H1 (cell line): Measurements from ENCODE around the gene DGAT2L6. TPM values are rescaled to one million over a fixed set of nuclear protein-coding genes. Genes with fewer than 3 reads are reported as not detected.

Experiments used
- CTCF ChIA-PET: fragments of 300-600 bp; sonication (Branson Sonifier 250); formaldehyde crosslinking; loops from one replicate; lab custom pipeline; 2021; ENCODE audit not compliant: partially characterized antibody; lab: Charles Lee
- POLR2A ChIA-PET: fragments of 300-600 bp; sonication (Branson Sonifier 250); formaldehyde crosslinking; loops from one replicate; lab custom pipeline; 2021; ENCODE audit warnings: inconsistent platforms; ENCODE audit not compliant: partially characterized antibody; lab: Charles Lee
- DNase-seq, 2 experiments: peaks; one replicate each; pipeline versions ENCODE4 v3.0.0 to v3.0.0-alpha.2; 2010 to 2022; ENCODE audit warnings: low spot score in 2 of 2, low read depth in 1 of 2, mixed read lengths in 1 of 2
- FAIRE-seq: peaks from 2 replicates; lab custom pipeline; 2011; peaks lifted over from hg19 to GRCh38; lab: Jason Lieb, UNC
- H2AFZ ChIP-seq: 2 replicates; pipeline ENCODE4 v1.8.1; 2012; ENCODE audit warnings: low read length, inconsistent platforms
- H2AK5ac ChIP-seq: 2 replicates; pipeline ENCODE4 v1.6.1; 2013; ENCODE audit warnings: low read depth, low read length
- H2BK120ac ChIP-seq: replicated peaks from 2 replicates; pipeline ENCODE3; 2013; ENCODE audit warnings: low read depth, low read length, inconsistent platforms
- H2BK12ac ChIP-seq: 2 replicates; pipeline ENCODE4 v1.6.1; 2013; ENCODE audit warnings: low read depth, low read length
- H2BK15ac ChIP-seq: 2 replicates; pipeline ENCODE4 v1.6.1; 2013; ENCODE audit warnings: low read length
- H2BK20ac ChIP-seq: 2 replicates; pipeline ENCODE4 v1.6.1; 2013; ENCODE audit warnings: low read length
- H2BK5ac ChIP-seq: 2 replicates; pipeline ENCODE4 v1.6.1; 2013; ENCODE audit warnings: low read depth, low read length
- H3K14ac ChIP-seq: 2 replicates; pipeline ENCODE4 v1.6.1; 2013; ENCODE audit warnings: inconsistent platforms; ENCODE audit not compliant: insufficient read length
- H3K18ac ChIP-seq: 2 replicates; pipeline ENCODE4 v1.6.1; 2013; ENCODE audit warnings: low read length; ENCODE audit errors: extremely low read depth
- H3K23ac ChIP-seq: 2 replicates; pipeline ENCODE4 v1.6.1; 2013; ENCODE audit warnings: inconsistent platforms; ENCODE audit not compliant: insufficient read length
- H3K23me2 ChIP-seq: 2 replicates; pipeline ENCODE4 v1.6.1; 2013; ENCODE audit warnings: low read depth, low read length
- H3K27ac ChIP-seq: 2 replicates; pipeline ENCODE4 v1.6.1; 2011; ENCODE audit warnings: low read depth, low read length, inconsistent platforms
- H3K27me3 ChIP-seq, 4 experiments: replicated peaks in 1 of 4; 1 replicate in 1 of 4; 2 replicates in 3 of 4; pipeline versions ENCODE4 v1.6.1 to v1.8.1; 2011 to 2013; ENCODE audit warnings: low read length in 3 of 4, mild to moderate bottlenecking in 3 of 4, inconsistent platforms in 2 of 4, mixed read lengths in 2 of 4, moderate library complexity in 1 of 4; ENCODE audit not compliant: control insufficient read depth in 3 of 4, insufficient read depth in 3 of 4; ENCODE audit errors: extremely low read depth in 1 of 4
- H3K36me3 ChIP-seq, 4 experiments: 2 replicates each; pipeline versions ENCODE4 v1.6.1 to v1.8.1; 2011 to 2013; ENCODE audit warnings: mild to moderate bottlenecking in 4 of 4, low read length in 3 of 4, moderate library complexity in 2 of 4, control low read depth in 1 of 4, inconsistent platforms in 1 of 4; ENCODE audit not compliant: insufficient read depth in 4 of 4, control insufficient read depth in 2 of 4
- H3K4ac ChIP-seq: replicated peaks from 2 replicates; pipeline ENCODE3; 2013; ENCODE audit warnings: low read length, low read depth, mixed read lengths, inconsistent platforms; ENCODE audit not compliant: insufficient read length
- H3K4me1 ChIP-seq, 4 experiments: replicated peaks in 1 of 4; 1 replicate in 1 of 4; 2 replicates in 3 of 4; pipeline versions ENCODE4 v1.6.1 to v1.8.1; 2011 to 2013; ENCODE audit warnings: low read length in 3 of 4, inconsistent platforms in 2 of 4, mixed read lengths in 1 of 4; ENCODE audit not compliant: insufficient read depth in 4 of 4, control insufficient read depth in 3 of 4
- H3K4me2 ChIP-seq, 2 experiments: 2 replicates each; pipeline versions ENCODE4 v1.6.1 to v1.8.1; 2011 to 2013; ENCODE audit warnings: low read depth in 2 of 2, low read length in 2 of 2, control low read depth in 1 of 2, inconsistent platforms in 1 of 2, mild to moderate bottlenecking in 1 of 2; ENCODE audit not compliant: insufficient read depth in 1 of 2
- H3K4me3 ChIP-seq, 4 experiments: fragments of 200-600, 300-600 bp in 1 of 4; sonication (generic), shearing (Covaris generic), sonication (Bioruptor Twin) in 1 of 4; 2 replicates each; pipeline versions ENCODE4 v1.5.1 to v1.8.1; 2011 to 2016; ENCODE audit warnings: low read length in 4 of 4, low read depth in 3 of 4, control low read depth in 2 of 4, inconsistent platforms in 2 of 4, mild to moderate bottlenecking in 2 of 4, mixed read lengths in 1 of 4, moderate library complexity in 1 of 4; ENCODE audit not compliant: insufficient read depth in 2 of 4; ENCODE audit errors: extremely low read depth in 1 of 4
- H3K56ac ChIP-seq: replicated peaks from 2 replicates; pipeline ENCODE3; 2013; ENCODE audit warnings: low read depth, mild to moderate bottlenecking, mixed read lengths, low read length, inconsistent platforms; ENCODE audit not compliant: insufficient read length
- H3K79me1 ChIP-seq: 2 replicates; pipeline ENCODE4 v1.6.1; 2013; ENCODE audit warnings: low read depth, low read length, control low read depth
- H3K79me2 ChIP-seq, 2 experiments: 2 replicates each; pipeline versions ENCODE4 v1.6.1 to v1.8.1; 2012 to 2013; ENCODE audit warnings: low read length in 2 of 2, mild to moderate bottlenecking in 2 of 2, inconsistent platforms in 1 of 2; ENCODE audit not compliant: insufficient read depth in 2 of 2, control insufficient read depth in 1 of 2
- H3K9ac ChIP-seq, 4 experiments: replicated peaks in 1 of 4; 1 replicate in 1 of 4; 2 replicates in 3 of 4; pipeline versions ENCODE4 v1.6.1 to v1.8.1; 2011 to 2013; ENCODE audit warnings: low read depth in 3 of 4, low read length in 3 of 4, control low read depth in 2 of 4, mild to moderate bottlenecking in 2 of 4, moderate library complexity in 2 of 4, inconsistent platforms in 1 of 4; ENCODE audit errors: extremely low read depth in 1 of 4
- H3K9me3 ChIP-seq, 2 experiments: 2 replicates each; pipeline versions ENCODE4 v1.6.1 to v1.8.1; 2012 to 2013; ENCODE audit warnings: mild to moderate bottlenecking in 2 of 2, moderate library complexity in 2 of 2, control low read depth in 1 of 2, inconsistent platforms in 1 of 2, low read depth in 1 of 2, low read length in 1 of 2, mixed read lengths in 1 of 2; ENCODE audit not compliant: insufficient read depth in 2 of 2
- H4K20me1 ChIP-seq, 2 experiments: replicated peaks in 1 of 2; 2 replicates each; pipeline versions ENCODE3 to v1.8.1; 2011 to 2013; ENCODE audit warnings: inconsistent platforms in 2 of 2, low read length in 2 of 2, mild to moderate bottlenecking in 1 of 2; ENCODE audit not compliant: insufficient read depth in 2 of 2, control insufficient read depth in 1 of 2
- H4K5ac ChIP-seq: 2 replicates; pipeline ENCODE4 v1.6.1; 2013; ENCODE audit warnings: low read length, low read depth, mixed read lengths, inconsistent platforms; ENCODE audit not compliant: insufficient read length
- H4K8ac ChIP-seq: 2 replicates; pipeline ENCODE4 v1.8.0; 2013; ENCODE audit warnings: mild to moderate bottlenecking, moderate library complexity, low read length, inconsistent platforms; ENCODE audit not compliant: insufficient read depth; ENCODE audit errors: extremely low read depth
- H4K91ac ChIP-seq: replicated peaks from 2 replicates; pipeline ENCODE3; 2013; ENCODE audit warnings: low read length, mixed read lengths, inconsistent platforms; ENCODE audit not compliant: insufficient read length
- ASH2L ChIP-seq: fragments of 200-600, 300-600 bp; sonication (generic); IDR thresholded peaks from one replicate; pipeline ENCODE4 v1.7.1; 2017; ENCODE audit warnings: low read length
- ATF3 ChIP-seq: IDR thresholded peaks from 2 replicates; pipeline ENCODE4 v1.6.1; 2011; ENCODE audit warnings: low read depth, mild to moderate bottlenecking, low read length; ENCODE audit not compliant: insufficient read depth
- BACH1 ChIP-seq: IDR thresholded peaks from 2 replicates; pipeline ENCODE4 v1.6.1; 2012; ENCODE audit warnings: low read length, improper control_type of control experiment
- BRCA1 ChIP-seq: IDR thresholded peaks from 2 replicates; pipeline ENCODE4 v1.6.1; 2012; ENCODE audit warnings: low read depth, low read length, improper control_type of control experiment
- CHD1 ChIP-seq: IDR thresholded peaks from 2 replicates; pipeline ENCODE4 v1.6.1; 2012; ENCODE audit warnings: low read depth, low read length, improper control_type of control experiment
- EZH2 ChIP-seq: fragments of 200-600 bp; sonication (generic); IDR thresholded peaks from 2 replicates; pipeline ENCODE4 v1.7.1; 2012; ENCODE audit warnings: low read depth, mild to moderate bottlenecking, moderate library complexity, low read length, inconsistent platforms; ENCODE audit not compliant: severe bottlenecking
- GTF2F1 ChIP-seq: IDR thresholded peaks from 2 replicates; pipeline ENCODE4 v1.6.1; 2012; ENCODE audit warnings: low read depth, low read length, improper control_type of control experiment, borderline replicate concordance
- MAFK ChIP-seq: IDR thresholded peaks from 2 replicates; pipeline ENCODE4 v1.6.1; 2012; ENCODE audit warnings: low read depth, mild to moderate bottlenecking, improper control_type of control experiment, low read length
- NRF1 ChIP-seq: IDR thresholded peaks from 2 replicates; pipeline ENCODE4 v1.6.1; 2011; ENCODE audit warnings: mild to moderate bottlenecking, low read depth, low read length, improper control_type of control experiment
- POLR2AphosphoS5 ChIP-seq: IDR thresholded peaks from 2 replicates; pipeline ENCODE4 v1.6.1; 2011; ENCODE audit warnings: low read depth, low read length
- RBBP5 ChIP-seq: IDR thresholded peaks from 2 replicates; pipeline ENCODE4 v1.7.1; 2012; ENCODE audit warnings: low read depth, mild to moderate bottlenecking, inconsistent platforms, low read length, moderate library complexity, borderline replicate concordance
- RNF2 ChIP-seq: fragments of 200-900, 300-1000 bp; sonication (generic); IDR thresholded peaks from 2 replicates; pipeline ENCODE4 v1.7.1; 2016; ENCODE audit warnings: borderline replicate concordance, low read depth, mild to moderate bottlenecking, antibody characterized with exemption, low read length; ENCODE audit not compliant: poor library complexity, severe bottlenecking; ENCODE audit errors: missing control alignments
- RXRA ChIP-seq: IDR thresholded peaks from 2 replicates; pipeline ENCODE4 v1.6.1; 2011; ENCODE audit warnings: low read depth, mild to moderate bottlenecking, low read length, moderate library complexity; ENCODE audit not compliant: insufficient read depth
- SAP30 ChIP-seq: fragments of 300-600 bp; sonication (generic); IDR thresholded peaks from 2 replicates; pipeline ENCODE4 v1.7.1; 2012; ENCODE audit warnings: low read length, moderate library complexity, mild to moderate bottlenecking, inconsistent platforms; ENCODE audit not compliant: insufficient read depth, insufficient replicate concordance
- SP1 ChIP-seq: IDR thresholded peaks from 2 replicates; pipeline ENCODE4 v1.6.1; 2011; ENCODE audit warnings: low read depth, low read length
- SRF ChIP-seq: IDR thresholded peaks from 2 replicates; pipeline ENCODE4 v1.6.1; 2011; ENCODE audit warnings: mild to moderate bottlenecking, low read depth, low read length, moderate library complexity
- polyA plus RNA-seq, 7 experiments: library from polyadenylated mRNA; depleted of rRNA in 3 of 7; stranded (reverse) in 5 of 7; unstranded in 2 of 7; fragments of >200 nt in 5 of 7; fragments of 200-250 nt in 2 of 7; gene quantifications; 1 replicate in 5 of 7; 2 replicates in 1 of 7; 4 replicates in 1 of 7; pipeline versions ENCODE4 v1.2.1 to v1.2.3, GENCODE V29; 2011 to 2013; ENCODE audit warnings: missing spikeins in 2 of 7, mixed read lengths in 2 of 7
- total RNA-seq: library from RNA; stranded (reverse); fragmentation: NEBNext Ultra II Directional; extraction: Animal tissue kit (Norgen Biotek cat#: 25700); gene quantifications from 2 replicates; pipeline ENCODE4 v1.2.1, GENCODE V29; 2021

The DGAT2L6 gene
- total and polyA plus RNA-seq, 2 of the 8 experiments (the other 6 are each of a cell fraction or from before 2014, with no cell fraction given): not detected

GRCh38 chrX:70190225-70190624 lies 12.9 kb downstream of the DGAT2L6 start:
- Histone ChIP-seq H3K79me1 (no peaks in the 10 kb centered on the region), H3K23ac (no peak overlapping the region), H2BK15ac (no peak overlapping the region), H3K14ac (no peak overlapping the region), H3K9ac (no peak overlapping the region), H3K4me2 (no peak overlapping the region), H3K4me1 (no peaks in the 10 kb centered on the region), H2AK5ac (no peak overlapping the region), H2BK5ac (no peak overlapping the region), H3K27ac (no peak overlapping the region), H2BK120ac (no peak overlapping the region), H3K9me3 (no peaks in the 10 kb centered on the region), H2BK12ac (no peak overlapping the region), H3K23me2 (no peaks in the 10 kb centered on the region), H2AFZ (no peak overlapping the region), H3K18ac (no peak overlapping the region), H3K79me2 (no peaks in the 10 kb centered on the region), H3K4ac (no peak overlapping the region), H4K5ac (no peak overlapping the region), H3K56ac (no peak overlapping the region), H3K36me3 (no peaks in the 10 kb centered on the region), H4K8ac (no peak overlapping the region), H4K91ac (no peak overlapping the region), H2BK20ac (no peak overlapping the region), H3K4me3 (no peak overlapping the region), H4K20me1 (no peaks in the 10 kb centered on the region), H3K27me3 (no peaks in the 10 kb centered on the region)
- FAIRE-seq (no peak), DNase-seq (no peak)
- CTCF ChIA-PET: no interaction called here
- POLR2A ChIA-PET: no interaction called here
- no peak for TF ChIP-seq ATF3
- TF ChIP-seq SAP30: no peak
- no peak for TF ChIP-seq RBBP5
- no peak for TF ChIP-seq MAFK
- TF ChIP-seq BACH1: no peak
- TF ChIP-seq ASH2L: no peak
- TF ChIP-seq SP1: no peak
- TF ChIP-seq RNF2: no peak
- no peak for TF ChIP-seq BRCA1
- no peak for TF ChIP-seq GTF2F1
- TF ChIP-seq RXRA: no peak
- no peak for TF ChIP-seq CHD1
- no peak for TF ChIP-seq EZH2
- TF ChIP-seq NRF1: no peak
- TF ChIP-seq POLR2AphosphoS5: no peak
- TF ChIP-seq SRF: no peak
